Hepatocyte (in vitro differentiated cells): ENCODE results near the gene AMOTL1.

Experiments
- CTCF ChIP-seq: fragments of 200-600 bp; sonication (generic); IDR thresholded peaks from 2 replicates; pipeline ENCODE4 v1.5.1; 2016; ENCODE audit warnings: antibody characterized with exemption, mild to moderate bottlenecking; ENCODE audit not compliant: poor library complexity
- EZH2 ChIP-seq: fragments of 200-600 bp; sonication (generic); IDR thresholded peaks from 2 replicates; pipeline ENCODE4 v1.6.1; 2016; ENCODE audit warnings: antibody characterized with exemption, mild to moderate bottlenecking, borderline replicate concordance

- no peak for TF ChIP-seq CTCF
- TF ChIP-seq EZH2: no peak
Observed at GRCh38 chr11:94739331-94739730, 28.8 kb upstream of the AMOTL1 start.
